ENCODE measurements around the gene WHRN. TPM values are rescaled to one million over a fixed set of nuclear protein-coding genes. Genes with fewer than 3 reads are reported as not detected.

WHRN gene
- total and polyA plus RNA-seq, 2 of the 13 experiments (the other 11 are each of a cell fraction or from before 2014, with no cell fraction given): 2.3 to 5.3 TPM

GRCh38 chr9:114401344-114401743, 103.9 kb downstream of the WHRN start (continued):
- TF ChIP-seq RBAK (CRISPR knock-in tag; IDR thresholded peaks at IDR 0.05) (no peak), ZNF614 (CRISPR knock-in tag; IDR thresholded peaks at IDR 0.05; ENCODE audit: borderline replicate concordance) (peak; percentile 59; the same call in 1 of the 2 replicates), NFATC3 (CRISPR knock-in tag; IDR thresholded peaks at IDR 0.05) (no peak), XRCC5 (optimal IDR thresholded peaks at IDR 0.05; ENCODE audit: low read length) (peak; percentile 13), ZNF580 (CRISPR knock-in tag; IDR thresholded peaks at IDR 0.05; ENCODE audit: borderline replicate concordance, low read depth) (no peak), ZFP36L2 (CRISPR knock-in tag; IDR thresholded peaks at IDR 0.05) (no peak), ZFX (CRISPR knock-in tag; IDR thresholded peaks at IDR 0.05; ENCODE audit: low read depth) (peak; percentile 57; the same call in 1 of the 2 replicates), ZNF230 (CRISPR knock-in tag; IDR thresholded peaks at IDR 0.05) (no peak), EP300 (IDR thresholded peaks at IDR 0.05; ENCODE audit: low read depth in 2 of 2, low read length in 2 of 2) (no peak), EP300 (CRISPR knock-in tag; IDR thresholded peaks at IDR 0.05; ENCODE audit: borderline replicate concordance) (no peak), ZNF607 (CRISPR knock-in tag; IDR thresholded peaks at IDR 0.05; ENCODE audit: borderline replicate concordance) (no peak), ZNF546 (CRISPR knock-in tag; conservative IDR thresholded peaks at IDR 0.05) (no peak), SOX5 (CRISPR knock-in tag; IDR thresholded peaks at IDR 0.05; ENCODE audit: borderline replicate concordance) (0 out of 2 replicates have a peak, but pooled peaks have one; percentile 40), ZNF121 (CRISPR knock-in tag; IDR thresholded peaks at IDR 0.05) (no peak), SMAD9 (CRISPR knock-in tag; IDR thresholded peaks at IDR 0.05) (no peak), REXO4 (CRISPR knock-in tag; IDR thresholded peaks at IDR 0.05; ENCODE audit: borderline replicate concordance) (no peak), ZNF234 (CRISPR knock-in tag; conservative IDR thresholded peaks at IDR 0.05) (no peak), HNF4A (CRISPR knock-in tag; IDR thresholded peaks at IDR 0.05) (peak; percentile 73), RFX3 (CRISPR knock-in tag; IDR thresholded peaks at IDR 0.05) (no peak), JUN (CRISPR knock-in tag; IDR thresholded peaks at IDR 0.05) (no peak), TEAD3 (CRISPR knock-in tag; optimal IDR thresholded peaks at IDR 0.05; ENCODE audit: borderline replicate concordance) (peak; percentile 17)
- TF ChIP-seq, protein P1, sequence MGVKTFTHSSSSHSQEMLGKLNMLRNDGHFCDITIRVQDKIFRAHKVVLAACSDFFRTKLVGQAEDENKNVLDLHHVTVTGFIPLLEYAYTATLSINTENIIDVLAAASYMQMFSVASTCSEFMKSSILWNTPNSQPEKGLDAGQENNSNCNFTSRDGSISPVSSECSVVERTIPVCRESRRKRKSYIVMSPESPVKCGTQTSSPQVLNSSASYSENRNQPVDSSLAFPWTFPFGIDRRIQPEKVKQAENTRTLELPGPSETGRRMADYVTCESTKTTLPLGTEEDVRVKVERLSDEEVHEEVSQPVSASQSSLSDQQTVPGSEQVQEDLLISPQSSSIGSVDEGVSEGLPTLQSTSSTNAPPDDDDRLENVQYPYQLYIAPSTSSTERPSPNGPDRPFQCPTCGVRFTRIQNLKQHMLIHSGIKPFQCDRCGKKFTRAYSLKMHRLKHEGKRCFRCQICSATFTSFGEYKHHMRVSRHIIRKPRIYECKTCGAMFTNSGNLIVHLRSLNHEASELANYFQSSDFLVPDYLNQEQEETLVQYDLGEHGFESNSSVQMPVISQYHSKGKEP (CRISPR knock-in tag; IDR thresholded peaks at IDR 0.05): no peak
- TF ChIP-seq, protein P2, sequence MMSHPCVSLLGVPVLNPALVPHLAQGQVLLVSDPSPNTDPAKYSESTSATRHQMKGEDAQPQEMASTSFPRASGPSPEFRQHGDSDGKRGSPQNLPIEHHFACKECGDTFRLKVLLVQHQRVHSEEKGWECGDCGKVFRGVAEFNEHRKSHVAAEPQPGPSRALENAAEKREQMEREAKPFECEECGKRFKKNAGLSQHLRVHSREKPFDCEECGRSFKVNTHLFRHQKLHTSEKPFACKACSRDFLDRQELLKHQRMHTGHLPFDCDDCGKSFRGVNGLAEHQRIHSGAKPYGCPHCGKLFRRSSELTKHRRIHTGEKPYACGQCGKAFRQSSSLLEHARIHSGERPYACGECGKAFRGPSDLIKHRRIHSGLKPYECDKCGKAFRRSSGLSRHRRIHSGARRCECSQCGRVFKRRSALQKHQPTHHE (CRISPR knock-in tag; IDR thresholded peaks at IDR 0.05; ENCODE audit: borderline replicate concordance): no peak
- TF ChIP-seq, protein P3, sequence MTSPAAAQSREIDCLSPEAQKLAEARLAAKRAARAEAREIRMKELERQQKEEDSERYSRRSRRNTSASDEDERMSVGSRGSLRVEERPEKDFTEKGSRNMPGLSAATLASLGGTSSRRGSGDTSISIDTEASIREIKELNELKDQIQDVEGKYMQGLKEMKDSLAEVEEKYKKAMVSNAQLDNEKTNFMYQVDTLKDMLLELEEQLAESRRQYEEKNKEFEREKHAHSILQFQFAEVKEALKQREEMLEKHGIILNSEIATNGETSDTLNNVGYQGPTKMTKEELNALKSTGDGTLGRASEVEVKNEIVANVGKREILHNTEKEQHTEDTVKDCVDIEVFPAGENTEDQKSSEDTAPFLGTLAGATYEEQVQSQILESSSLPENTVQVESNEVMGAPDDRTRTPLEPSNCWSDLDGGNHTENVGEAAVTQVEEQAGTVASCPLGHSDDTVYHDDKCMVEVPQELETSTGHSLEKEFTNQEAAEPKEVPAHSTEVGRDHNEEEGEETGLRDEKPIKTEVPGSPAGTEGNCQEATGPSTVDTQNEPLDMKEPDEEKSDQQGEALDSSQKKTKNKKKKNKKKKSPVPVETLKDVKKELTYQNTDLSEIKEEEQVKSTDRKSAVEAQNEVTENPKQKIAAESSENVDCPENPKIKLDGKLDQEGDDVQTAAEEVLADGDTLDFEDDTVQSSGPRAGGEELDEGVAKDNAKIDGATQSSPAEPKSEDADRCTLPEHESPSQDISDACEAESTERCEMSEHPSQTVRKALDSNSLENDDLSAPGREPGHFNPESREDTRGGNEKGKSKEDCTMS (CRISPR knock-in tag; conservative IDR thresholded peaks at IDR 0.05): no peak
- TF ChIP-seq, protein P4, sequence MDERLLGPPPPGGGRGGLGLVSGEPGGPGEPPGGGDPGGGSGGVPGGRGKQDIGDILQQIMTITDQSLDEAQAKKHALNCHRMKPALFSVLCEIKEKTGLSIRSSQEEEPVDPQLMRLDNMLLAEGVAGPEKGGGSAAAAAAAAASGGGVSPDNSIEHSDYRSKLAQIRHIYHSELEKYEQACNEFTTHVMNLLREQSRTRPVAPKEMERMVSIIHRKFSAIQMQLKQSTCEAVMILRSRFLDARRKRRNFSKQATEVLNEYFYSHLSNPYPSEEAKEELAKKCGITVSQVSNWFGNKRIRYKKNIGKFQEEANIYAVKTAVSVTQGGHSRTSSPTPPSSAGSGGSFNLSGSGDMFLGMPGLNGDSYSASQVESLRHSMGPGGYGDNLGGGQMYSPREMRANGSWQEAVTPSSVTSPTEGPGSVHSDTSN (CRISPR knock-in tag; IDR thresholded peaks at IDR 0.05): peak; percentile 78

Measured in HepG2 (cell line).